ENCODE measurements around the gene FAM53B.
"Not testable (repeated sequence)": the region's sequence is repeated elsewhere in the genome, so short reads cannot be mapped to it uniquely, and the experiment has no call there.

The FAM53B gene

GRCh38 chr10:124590216-124591122, 153.7 kb downstream of the FAM53B start:
- H3K27ac ChIP-seq (ENCODE audit: low read depth, low read length) = no peak overlapping the region
- no peak overlapping the region for H3K9ac ChIP-seq (ENCODE audit: low read length)
- H3K27me3 ChIP-seq (ENCODE audit: control insufficient read depth, insufficient read depth, low read length) = no peaks in the 10 kb centered on the region
- H3K4me1 ChIP-seq (ENCODE audit: control insufficient read depth, insufficient read depth, low read length) = peaks cover 6% of the 10 kb centered on the region; the same call in 1 of the 2 replicates
- H3K36me3 ChIP-seq (ENCODE audit: control insufficient read depth, insufficient read depth, low read length) = no peaks in the 10 kb centered on the region; the same call in 1 of the 2 replicates
- H3K4me3 ChIP-seq (ENCODE audit: low read depth, low read length) = no peak overlapping the region
- H3K9me3 ChIP-seq (ENCODE audit: control insufficient read depth, insufficient read depth, low read depth, low read length) = peaks cover 5% of the 10 kb centered on the region; the same call in 1 of the 2 replicates

GRCh38 chr10:124589491-124590041, 154.6 kb downstream of the FAM53B start:
- Histone ChIP-seq H3K27me3 (ENCODE audit: control insufficient read depth, insufficient read depth, low read length) (no peaks in the 10 kb centered on the region), H3K27ac (ENCODE audit: low read depth, low read length) (no peak overlapping the region), H3K9ac (ENCODE audit: low read length) (no peak overlapping the region), H3K36me3 (ENCODE audit: control insufficient read depth, insufficient read depth, low read length) (no peaks in the 10 kb centered on the region; the same call in 1 of the 2 replicates), H3K4me3 (ENCODE audit: low read depth, low read length) (no peak overlapping the region), H3K9me3 (ENCODE audit: control insufficient read depth, insufficient read depth, low read depth, low read length) (peaks cover 5% of the 10 kb centered on the region; the same call in 1 of the 2 replicates), H3K4me1 (ENCODE audit: control insufficient read depth, insufficient read depth, low read length) (peaks cover 6% of the 10 kb centered on the region; the same call in 1 of the 2 replicates)

- Histone ChIP-seq H3K27ac (ENCODE audit: low read depth, low read length) (no peak overlapping the region), H3K36me3 (ENCODE audit: control insufficient read depth, insufficient read depth, low read length) (no peaks in the 10 kb centered on the region; the same call in 1 of the 2 replicates), H3K9ac (ENCODE audit: low read length) (no peak overlapping the region), H3K4me1 (ENCODE audit: control insufficient read depth, insufficient read depth, low read length) (peaks cover 6% of the 10 kb centered on the region; the same call in 1 of the 2 replicates), H3K9me3 (ENCODE audit: control insufficient read depth, insufficient read depth, low read depth, low read length) (peaks cover 5% of the 10 kb centered on the region; the same call in 1 of the 2 replicates), H3K27me3 (ENCODE audit: control insufficient read depth, insufficient read depth, low read length) (no peaks in the 10 kb centered on the region), H3K4me3 (ENCODE audit: low read depth, low read length) (no peak overlapping the region)
These were observed 155.3 kb downstream of the FAM53B start for GRCh38 chr10:124588736-124589490.

- H3K4me3 ChIP-seq (ENCODE audit: low read depth, low read length); H3K9me3 ChIP-seq (ENCODE audit: control insufficient read depth, insufficient read depth, low read depth, low read length); H3K4me1 ChIP-seq (ENCODE audit: control insufficient read depth, insufficient read depth, low read length); H3K36me3 ChIP-seq (ENCODE audit: control insufficient read depth, insufficient read depth, low read length); H3K9ac ChIP-seq (ENCODE audit: low read length); H3K27me3 ChIP-seq (ENCODE audit: control insufficient read depth, insufficient read depth, low read length); H3K27ac ChIP-seq (ENCODE audit: low read depth, low read length): not testable (repeated sequence)
These were observed 155.8 kb downstream of the FAM53B start for GRCh38 chr10:124588341-124588735.

- Histone ChIP-seq H3K36me3 (ENCODE audit: control insufficient read depth, insufficient read depth, low read length) (no peaks in the 10 kb centered on the region; the same call in 1 of the 2 replicates), H3K9ac (ENCODE audit: low read length) (no peak overlapping the region), H3K27ac (ENCODE audit: low read depth, low read length) (no peak overlapping the region), H3K4me1 (ENCODE audit: control insufficient read depth, insufficient read depth, low read length) (peaks cover 6% of the 10 kb centered on the region; the same call in 1 of the 2 replicates), H3K4me3 (ENCODE audit: low read depth, low read length) (no peak overlapping the region), H3K9me3 (ENCODE audit: control insufficient read depth, insufficient read depth, low read depth, low read length) (peaks cover 5% of the 10 kb centered on the region; the same call in 1 of the 2 replicates), H3K27me3 (ENCODE audit: control insufficient read depth, insufficient read depth, low read length) (no peaks in the 10 kb centered on the region)
These were observed 156.4 kb downstream of the FAM53B start for GRCh38 chr10:124587811-124588211.

- no peaks in the 10 kb centered on the region for H3K36me3 ChIP-seq (ENCODE audit: control insufficient read depth, insufficient read depth, low read length)
- H3K4me3 ChIP-seq (ENCODE audit: low read depth, low read length) = no peak overlapping the region
- no peaks in the 10 kb centered on the region for H3K27me3 ChIP-seq (ENCODE audit: control insufficient read depth, insufficient read depth, low read length)
- no peaks in the 10 kb centered on the region for H3K9me3 ChIP-seq (ENCODE audit: control insufficient read depth, insufficient read depth, low read depth, low read length)
- no peak overlapping the region for H3K27ac ChIP-seq (ENCODE audit: low read depth, low read length)
- no peak overlapping the region for H3K9ac ChIP-seq (ENCODE audit: low read length)
- H3K4me1 ChIP-seq (ENCODE audit: control insufficient read depth, insufficient read depth, low read length) = peaks cover 6% of the 10 kb centered on the region; the same call in 1 of the 2 replicates
These were observed 158.0 kb downstream of the FAM53B start for GRCh38 chr10:124586142-124586541.

- Histone ChIP-seq H3K4me1 (ENCODE audit: control insufficient read depth, insufficient read depth, low read length) (no peaks in the 10 kb centered on the region), H3K27ac (ENCODE audit: low read depth, low read length) (no peak overlapping the region), H3K27me3 (ENCODE audit: control insufficient read depth, insufficient read depth, low read length) (no peaks in the 10 kb centered on the region), H3K4me3 (ENCODE audit: low read depth, low read length) (no peak overlapping the region), H3K9me3 (ENCODE audit: control insufficient read depth, insufficient read depth, low read depth, low read length) (0 out of 2 replicates have a peak, but pooled peaks cover 7% of the 10 kb centered on the region), H3K36me3 (ENCODE audit: control insufficient read depth, insufficient read depth, low read length) (no peaks in the 10 kb centered on the region), H3K9ac (ENCODE audit: low read length) (no peak overlapping the region)
These were observed 165.2 kb downstream of the FAM53B start for GRCh38 chr10:124579011-124579399.

GRCh38 chr10:124578231-124579010, 165.8 kb downstream of the FAM53B start:
- Histone ChIP-seq H3K27ac (ENCODE audit: low read depth, low read length) (no peak overlapping the region), H3K27me3 (ENCODE audit: control insufficient read depth, insufficient read depth, low read length) (no peaks in the 10 kb centered on the region), H3K4me3 (ENCODE audit: low read depth, low read length) (no peak overlapping the region), H3K9ac (ENCODE audit: low read length) (no peak overlapping the region), H3K4me1 (ENCODE audit: control insufficient read depth, insufficient read depth, low read length) (no peaks in the 10 kb centered on the region), H3K36me3 (ENCODE audit: control insufficient read depth, insufficient read depth, low read length) (no peaks in the 10 kb centered on the region), H3K9me3 (ENCODE audit: control insufficient read depth, insufficient read depth, low read depth, low read length) (0 out of 2 replicates have a peak, but pooled peaks cover 7% of the 10 kb centered on the region)

GRCh38 chr10:124577651-124578050, 166.5 kb downstream of the FAM53B start:
- Histone ChIP-seq H3K9me3 (ENCODE audit: control insufficient read depth, insufficient read depth, low read depth, low read length) (0 out of 2 replicates have a peak, but pooled peaks cover 7% of the 10 kb centered on the region), H3K27me3 (ENCODE audit: control insufficient read depth, insufficient read depth, low read length) (no peaks in the 10 kb centered on the region), H3K9ac (ENCODE audit: low read length) (no peak overlapping the region), H3K4me1 (ENCODE audit: control insufficient read depth, insufficient read depth, low read length) (no peaks in the 10 kb centered on the region), H3K4me3 (ENCODE audit: low read depth, low read length) (no peak overlapping the region), H3K36me3 (ENCODE audit: control insufficient read depth, insufficient read depth, low read length) (no peaks in the 10 kb centered on the region), H3K27ac (ENCODE audit: low read depth, low read length) (no peak overlapping the region)

Data from HUES6 (cell line).